A673 (cell line): ENCODE results near the gene KCTD21.

Experiments used
- EZH2 ChIP-seq: fragments of 200-600 bp; sonication (generic); IDR thresholded peaks from 2 replicates; pipeline ENCODE4 v1.6.1; 2017; ENCODE audit warnings: borderline replicate concordance, low read depth, mild to moderate bottlenecking, mixed read lengths, antibody characterized with exemption, low read length; ENCODE audit not compliant: poor library complexity, severe bottlenecking
- TF ChIP-seq, protein P1 (sequence below): fragments of 300-800, 200-600 bp; sonication (generic); conservative IDR thresholded peaks from 2 replicates; pipeline ENCODE4 v1.5.1; 2017; ENCODE audit warnings: low read depth, mild to moderate bottlenecking, antibody characterized with exemption, low read length, moderate library complexity, mixed read lengths

- TF ChIP-seq, protein P1, sequence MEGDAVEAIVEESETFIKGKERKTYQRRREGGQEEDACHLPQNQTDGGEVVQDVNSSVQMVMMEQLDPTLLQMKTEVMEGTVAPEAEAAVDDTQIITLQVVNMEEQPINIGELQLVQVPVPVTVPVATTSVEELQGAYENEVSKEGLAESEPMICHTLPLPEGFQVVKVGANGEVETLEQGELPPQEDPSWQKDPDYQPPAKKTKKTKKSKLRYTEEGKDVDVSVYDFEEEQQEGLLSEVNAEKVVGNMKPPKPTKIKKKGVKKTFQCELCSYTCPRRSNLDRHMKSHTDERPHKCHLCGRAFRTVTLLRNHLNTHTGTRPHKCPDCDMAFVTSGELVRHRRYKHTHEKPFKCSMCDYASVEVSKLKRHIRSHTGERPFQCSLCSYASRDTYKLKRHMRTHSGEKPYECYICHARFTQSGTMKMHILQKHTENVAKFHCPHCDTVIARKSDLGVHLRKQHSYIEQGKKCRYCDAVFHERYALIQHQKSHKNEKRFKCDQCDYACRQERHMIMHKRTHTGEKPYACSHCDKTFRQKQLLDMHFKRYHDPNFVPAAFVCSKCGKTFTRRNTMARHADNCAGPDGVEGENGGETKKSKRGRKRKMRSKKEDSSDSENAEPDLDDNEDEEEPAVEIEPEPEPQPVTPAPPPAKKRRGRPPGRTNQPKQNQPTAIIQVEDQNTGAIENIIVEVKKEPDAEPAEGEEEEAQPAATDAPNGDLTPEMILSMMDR, result no peak
- no peak for TF ChIP-seq EZH2
Observed at GRCh38 chr11:78145511-78146025, 42.9 kb downstream of the KCTD21 start.
